ENCODE results near the gene B3GNT5.

B3GNT5 gene

GRCh38 chr3:183317886-183318865 lies 65.1 kb downstream of the B3GNT5 start:
- no peak for DNase-seq (ENCODE audit: low read depth in 2 of 3, low spot score in 2 of 3)

GRCh38 chr3:183318877-183319276 lies 65.8 kb downstream of the B3GNT5 start:
- no peak for DNase-seq (ENCODE audit: low read depth in 2 of 3, low spot score in 2 of 3)

- DNase-seq (ENCODE audit: low read depth in 2 of 3, low spot score in 2 of 3): no peak
Measured at GRCh38 chr3:183319371-183319770, 66.3 kb downstream of the B3GNT5 start.

All from activated CD8-positive, alpha-beta memory T cell treated with anti-CD3 and anti-CD28 coated beads for 48 hours (primary cell).